WERI-Rb-1 (cell line): Measurements from ENCODE around the gene DNAJC16.

Experiments
- DNase-seq: peaks from one replicate; pipeline ENCODE4 v3.0.0-alpha.2; 2020
- H3K27ac ChIP-seq: fragments of 250-450 bp; sonication (Bioruptor Pico); 2 replicates; pipeline ENCODE4 v1.5.1; 2020; ENCODE audit warnings: mild to moderate bottlenecking, moderate library complexity
- H3K27me3 ChIP-seq: fragments of 250-450 bp; sonication (Bioruptor Pico); 2 replicates; pipeline ENCODE4 v1.5.1; 2021; ENCODE audit warnings: mild to moderate bottlenecking, low read depth, moderate library complexity; ENCODE audit not compliant: insufficient read depth, severe bottlenecking
- H3K36me3 ChIP-seq: fragments of 250-450 bp; sonication (Bioruptor Pico); 2 replicates; pipeline ENCODE4 v1.5.1; 2020; ENCODE audit warnings: mild to moderate bottlenecking, moderate library complexity
- H3K4me3 ChIP-seq: 2 replicates; pipeline ENCODE4 v1.5.1; 2011; ENCODE audit warnings: low read depth, mild to moderate bottlenecking, control low read depth, low read length
- H3K9me3 ChIP-seq: fragments of 250-450 bp; sonication (Bioruptor Pico); 2 replicates; pipeline ENCODE4 v1.5.1; 2021; ENCODE audit warnings: mild to moderate bottlenecking, moderate library complexity; ENCODE audit not compliant: severe bottlenecking
- CTCF ChIP-seq: IDR thresholded peaks from 2 replicates; pipeline ENCODE4 v1.5.1; 2011; ENCODE audit warnings: low read depth, mild to moderate bottlenecking, control low read depth, inconsistent platforms, low read length

The DNAJC16 gene

GRCh38 chr1:15492596-15492995 lies 34.1 kb upstream of the DNAJC16 start:
- no peak overlapping the region for H3K27ac ChIP-seq
- no peak for TF ChIP-seq CTCF
- no peak overlapping the region for H3K4me3 ChIP-seq
- no peak for DNase-seq
- H3K9me3 ChIP-seq: peaks cover under 1% of the 10 kb centered on the region
- H3K36me3 ChIP-seq: peaks cover 8% of the 10 kb centered on the region
- H3K27me3 ChIP-seq: no peaks in the 10 kb centered on the region

GRCh38 chr1:15493869-15494390 lies 32.7 kb upstream of the DNAJC16 start:
- H3K4me3 ChIP-seq: no peak overlapping the region
- no peaks in the 10 kb centered on the region for H3K27me3 ChIP-seq
- no peak for DNase-seq
- no peak for TF ChIP-seq CTCF
- peaks cover 3% of the 10 kb centered on the region for H3K9me3 ChIP-seq
- peaks cover 8% of the 10 kb centered on the region for H3K36me3 ChIP-seq
- H3K27ac ChIP-seq: no peak overlapping the region

- Histone ChIP-seq H3K36me3 (peaks cover 6% of the 10 kb centered on the region), H3K27ac (no peak overlapping the region), H3K27me3 (no peaks in the 10 kb centered on the region), H3K9me3 (peaks cover 3% of the 10 kb centered on the region), H3K4me3 (no peak overlapping the region)
- no peak for DNase-seq
- TF ChIP-seq CTCF: no peak
Observed at GRCh38 chr1:15500184-15501178, 26.2 kb upstream of the DNAJC16 start.

GRCh38 chr1:15501208-15502032 lies 25.2 kb upstream of the DNAJC16 start:
- peaks cover 6% of the 10 kb centered on the region for H3K36me3 ChIP-seq
- H3K9me3 ChIP-seq: peaks cover 3% of the 10 kb centered on the region
- no peaks in the 10 kb centered on the region for H3K27me3 ChIP-seq

GRCh38 chr1:15504436-15504835 lies 22.2 kb upstream of the DNAJC16 start:
- Histone ChIP-seq H3K4me3 (no peak overlapping the region), H3K9me3 (no peaks in the 10 kb centered on the region), H3K27me3 (no peaks in the 10 kb centered on the region), H3K36me3 (peaks cover 9% of the 10 kb centered on the region), H3K27ac (no peak overlapping the region)
- DNase-seq: no peak
- TF ChIP-seq CTCF: no peak

More at GRCh38 chr1:15501208-15502032, 25.2 kb upstream of the DNAJC16 start:
- TF ChIP-seq CTCF: peak; percentile 82
- Histone ChIP-seq H3K27ac (no peak overlapping the region), H3K4me3 (no peak overlapping the region)
- peak; percentile 78 for DNase-seq
